H1 (cell line): ENCODE results near the gene YBX2. TPM values are rescaled to one million over a fixed set of nuclear protein-coding genes. Genes with fewer than 3 reads are reported as not detected.

Experiments used
- CTCF ChIA-PET: fragments of 300-600 bp; sonication (Branson Sonifier 250); formaldehyde crosslinking; loops from one replicate; lab custom pipeline; 2021; ENCODE audit not compliant: partially characterized antibody; lab: Charles Lee
- POLR2A ChIA-PET: fragments of 300-600 bp; sonication (Branson Sonifier 250); formaldehyde crosslinking; loops from one replicate; lab custom pipeline; 2021; ENCODE audit warnings: inconsistent platforms; ENCODE audit not compliant: partially characterized antibody; lab: Charles Lee
- DNase-seq, 2 experiments: peaks; one replicate each; pipeline versions ENCODE4 v3.0.0 to v3.0.0-alpha.2; 2010 to 2022; ENCODE audit warnings: low spot score in 2 of 2, low read depth in 1 of 2, mixed read lengths in 1 of 2
- FAIRE-seq: peaks from 2 replicates; lab custom pipeline; 2011; peaks lifted over from hg19 to GRCh38; lab: Jason Lieb, UNC
- H2AFZ ChIP-seq: 2 replicates; pipeline ENCODE4 v1.8.1; 2012; ENCODE audit warnings: low read length, inconsistent platforms
- H2AK5ac ChIP-seq: 2 replicates; pipeline ENCODE4 v1.6.1; 2013; ENCODE audit warnings: low read depth, low read length
- H2BK120ac ChIP-seq: replicated peaks from 2 replicates; pipeline ENCODE3; 2013; ENCODE audit warnings: low read depth, low read length, inconsistent platforms
- H2BK12ac ChIP-seq: 2 replicates; pipeline ENCODE4 v1.6.1; 2013; ENCODE audit warnings: low read depth, low read length
- H2BK15ac ChIP-seq: 2 replicates; pipeline ENCODE4 v1.6.1; 2013; ENCODE audit warnings: low read length
- H2BK20ac ChIP-seq: 2 replicates; pipeline ENCODE4 v1.6.1; 2013; ENCODE audit warnings: low read length
- H2BK5ac ChIP-seq: 2 replicates; pipeline ENCODE4 v1.6.1; 2013; ENCODE audit warnings: low read depth, low read length
- H3K14ac ChIP-seq: 2 replicates; pipeline ENCODE4 v1.6.1; 2013; ENCODE audit warnings: inconsistent platforms; ENCODE audit not compliant: insufficient read length
- H3K18ac ChIP-seq: 2 replicates; pipeline ENCODE4 v1.6.1; 2013; ENCODE audit warnings: low read length; ENCODE audit errors: extremely low read depth
- H3K23ac ChIP-seq: 2 replicates; pipeline ENCODE4 v1.6.1; 2013; ENCODE audit warnings: inconsistent platforms; ENCODE audit not compliant: insufficient read length
- H3K23me2 ChIP-seq: 2 replicates; pipeline ENCODE4 v1.6.1; 2013; ENCODE audit warnings: low read depth, low read length
- H3K27ac ChIP-seq: 2 replicates; pipeline ENCODE4 v1.6.1; 2011; ENCODE audit warnings: low read depth, low read length, inconsistent platforms
- H3K27me3 ChIP-seq, 4 experiments: replicated peaks in 1 of 4; 1 replicate in 1 of 4; 2 replicates in 3 of 4; pipeline versions ENCODE4 v1.6.1 to v1.8.1; 2011 to 2013; ENCODE audit warnings: low read length in 3 of 4, mild to moderate bottlenecking in 3 of 4, inconsistent platforms in 2 of 4, mixed read lengths in 2 of 4, moderate library complexity in 1 of 4; ENCODE audit not compliant: control insufficient read depth in 3 of 4, insufficient read depth in 3 of 4; ENCODE audit errors: extremely low read depth in 1 of 4
- H3K36me3 ChIP-seq, 4 experiments: 2 replicates each; pipeline versions ENCODE4 v1.6.1 to v1.8.1; 2011 to 2013; ENCODE audit warnings: mild to moderate bottlenecking in 4 of 4, low read length in 3 of 4, moderate library complexity in 2 of 4, control low read depth in 1 of 4, inconsistent platforms in 1 of 4; ENCODE audit not compliant: insufficient read depth in 4 of 4, control insufficient read depth in 2 of 4
- H3K4ac ChIP-seq: replicated peaks from 2 replicates; pipeline ENCODE3; 2013; ENCODE audit warnings: low read length, low read depth, mixed read lengths, inconsistent platforms; ENCODE audit not compliant: insufficient read length
- H3K4me1 ChIP-seq, 4 experiments: replicated peaks in 1 of 4; 1 replicate in 1 of 4; 2 replicates in 3 of 4; pipeline versions ENCODE4 v1.6.1 to v1.8.1; 2011 to 2013; ENCODE audit warnings: low read length in 3 of 4, inconsistent platforms in 2 of 4, mixed read lengths in 1 of 4; ENCODE audit not compliant: insufficient read depth in 4 of 4, control insufficient read depth in 3 of 4
- H3K4me2 ChIP-seq, 2 experiments: 2 replicates each; pipeline versions ENCODE4 v1.6.1 to v1.8.1; 2011 to 2013; ENCODE audit warnings: low read depth in 2 of 2, low read length in 2 of 2, control low read depth in 1 of 2, inconsistent platforms in 1 of 2, mild to moderate bottlenecking in 1 of 2; ENCODE audit not compliant: insufficient read depth in 1 of 2
- H3K4me3 ChIP-seq, 4 experiments: fragments of 200-600, 300-600 bp in 1 of 4; sonication (generic), shearing (Covaris generic), sonication (Bioruptor Twin) in 1 of 4; 2 replicates each; pipeline versions ENCODE4 v1.5.1 to v1.8.1; 2011 to 2016; ENCODE audit warnings: low read length in 4 of 4, low read depth in 3 of 4, control low read depth in 2 of 4, inconsistent platforms in 2 of 4, mild to moderate bottlenecking in 2 of 4, mixed read lengths in 1 of 4, moderate library complexity in 1 of 4; ENCODE audit not compliant: insufficient read depth in 2 of 4; ENCODE audit errors: extremely low read depth in 1 of 4
- H3K56ac ChIP-seq: replicated peaks from 2 replicates; pipeline ENCODE3; 2013; ENCODE audit warnings: low read depth, mild to moderate bottlenecking, mixed read lengths, low read length, inconsistent platforms; ENCODE audit not compliant: insufficient read length
- H3K79me1 ChIP-seq: 2 replicates; pipeline ENCODE4 v1.6.1; 2013; ENCODE audit warnings: low read depth, low read length, control low read depth
- H3K79me2 ChIP-seq, 2 experiments: 2 replicates each; pipeline versions ENCODE4 v1.6.1 to v1.8.1; 2012 to 2013; ENCODE audit warnings: low read length in 2 of 2, mild to moderate bottlenecking in 2 of 2, inconsistent platforms in 1 of 2; ENCODE audit not compliant: insufficient read depth in 2 of 2, control insufficient read depth in 1 of 2
- H3K9ac ChIP-seq, 4 experiments: replicated peaks in 1 of 4; 1 replicate in 1 of 4; 2 replicates in 3 of 4; pipeline versions ENCODE4 v1.6.1 to v1.8.1; 2011 to 2013; ENCODE audit warnings: low read depth in 3 of 4, low read length in 3 of 4, control low read depth in 2 of 4, mild to moderate bottlenecking in 2 of 4, moderate library complexity in 2 of 4, inconsistent platforms in 1 of 4; ENCODE audit errors: extremely low read depth in 1 of 4
- H3K9me3 ChIP-seq, 2 experiments: 2 replicates each; pipeline versions ENCODE4 v1.6.1 to v1.8.1; 2012 to 2013; ENCODE audit warnings: mild to moderate bottlenecking in 2 of 2, moderate library complexity in 2 of 2, control low read depth in 1 of 2, inconsistent platforms in 1 of 2, low read depth in 1 of 2, low read length in 1 of 2, mixed read lengths in 1 of 2; ENCODE audit not compliant: insufficient read depth in 2 of 2
- H4K20me1 ChIP-seq, 2 experiments: replicated peaks in 1 of 2; 2 replicates each; pipeline versions ENCODE3 to v1.8.1; 2011 to 2013; ENCODE audit warnings: inconsistent platforms in 2 of 2, low read length in 2 of 2, mild to moderate bottlenecking in 1 of 2; ENCODE audit not compliant: insufficient read depth in 2 of 2, control insufficient read depth in 1 of 2
- H4K5ac ChIP-seq: 2 replicates; pipeline ENCODE4 v1.6.1; 2013; ENCODE audit warnings: low read length, low read depth, mixed read lengths, inconsistent platforms; ENCODE audit not compliant: insufficient read length
- H4K8ac ChIP-seq: 2 replicates; pipeline ENCODE4 v1.8.0; 2013; ENCODE audit warnings: mild to moderate bottlenecking, moderate library complexity, low read length, inconsistent platforms; ENCODE audit not compliant: insufficient read depth; ENCODE audit errors: extremely low read depth
- H4K91ac ChIP-seq: replicated peaks from 2 replicates; pipeline ENCODE3; 2013; ENCODE audit warnings: low read length, mixed read lengths, inconsistent platforms; ENCODE audit not compliant: insufficient read length
- CEBPB ChIP-seq: IDR thresholded peaks from 2 replicates; pipeline ENCODE4 v1.6.1; 2012; ENCODE audit warnings: low read depth, low read length
- CTBP2 ChIP-seq: IDR thresholded peaks from 2 replicates; pipeline ENCODE4 v1.7.0; 2011; ENCODE audit warnings: borderline replicate concordance, mild to moderate bottlenecking, moderate library complexity, mixed read lengths, low read length; ENCODE audit not compliant: insufficient read depth, insufficient read length
- GTF2F1 ChIP-seq: IDR thresholded peaks from 2 replicates; pipeline ENCODE4 v1.6.1; 2012; ENCODE audit warnings: low read depth, low read length, improper control_type of control experiment, borderline replicate concordance
- HDAC2 ChIP-seq, 2 experiments: fragments of 300-600 bp in 1 of 2; sonication (generic) in 1 of 2; IDR thresholded peaks; 2 replicates each; pipeline ENCODE4 v1.6.1; 2011 to 2012; ENCODE audit warnings: low read depth in 2 of 2, low read length in 2 of 2, mild to moderate bottlenecking in 2 of 2, moderate library complexity in 2 of 2, borderline replicate concordance in 1 of 2, inconsistent platforms in 1 of 2
- WGBS, 2 experiments: shearing (Covaris generic) in 1 of 2; methylation state at CpG; one replicate each; pipeline versions ENCODE4 v1.1.6 to v1.1.7; 2013 to 2015; ENCODE audit warnings: low lambda C conversion rate in 2 of 2, mixed read lengths in 2 of 2, inconsistent platforms in 1 of 2, low coverage in 1 of 2, missing lambda C conversion rate in 1 of 2; ENCODE audit not compliant: insufficient replicate concordance in 2 of 2, insufficient coverage in 1 of 2, insufficient read length in 1 of 2; ENCODE audit errors: extremely low coverage in 1 of 2, missing lambda C conversion rate in 1 of 2; 5-methylcytosine and 5-hydroxymethylcytosine counted together
- polyA plus RNA-seq, 7 experiments: library from polyadenylated mRNA; depleted of rRNA in 3 of 7; stranded (reverse) in 5 of 7; unstranded in 2 of 7; fragments of >200 nt in 5 of 7; fragments of 200-250 nt in 2 of 7; gene quantifications; 1 replicate in 5 of 7; 2 replicates in 1 of 7; 4 replicates in 1 of 7; pipeline versions ENCODE4 v1.2.1 to v1.2.3, GENCODE V29; 2011 to 2013; ENCODE audit warnings: missing spikeins in 2 of 7, mixed read lengths in 2 of 7
- total RNA-seq: library from RNA; stranded (reverse); fragmentation: NEBNext Ultra II Directional; extraction: Animal tissue kit (Norgen Biotek cat#: 25700); gene quantifications from 2 replicates; pipeline ENCODE4 v1.2.1, GENCODE V29; 2021

YBX2 gene
- total and polyA plus RNA-seq, 2 of the 8 experiments (the other 6 are each of a cell fraction or from before 2014, with no cell fraction given): 19.2 to 30.5 TPM

DNA sequence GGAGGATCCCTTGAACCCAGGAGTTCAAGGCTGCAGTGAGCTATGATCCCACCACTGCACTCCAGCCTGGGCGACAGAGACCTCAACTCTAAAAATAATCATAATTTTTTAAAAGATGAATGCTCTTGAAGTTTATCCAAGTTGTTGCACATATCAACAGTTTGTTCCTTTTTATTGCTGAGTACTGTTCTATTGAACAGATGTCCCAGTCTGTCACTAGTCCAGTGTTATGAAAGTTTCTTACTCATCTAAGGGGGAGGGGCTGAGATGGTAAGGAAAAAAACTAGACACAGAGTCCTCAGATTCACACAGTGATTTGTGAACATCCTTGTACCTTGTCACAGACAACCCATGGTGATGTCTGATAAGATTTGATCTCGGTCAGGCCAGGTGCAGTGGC, 45.7 kb upstream of the YBX2 start:
- no peak for DNase-seq
- Histone ChIP-seq H3K79me1 (no peaks in the 10 kb centered on the region), H3K14ac (no peak overlapping the region), H3K36me3 (no peaks in the 10 kb centered on the region; a peak in 1 of 8 replicates), H2BK20ac (no peak overlapping the region), H2BK12ac (no peak overlapping the region), H3K79me2 (no peaks in the 10 kb centered on the region), H3K27me3 (no peaks in the 10 kb centered on the region), H4K20me1 (no peaks in the 10 kb centered on the region), H4K5ac (no peak overlapping the region), H2BK15ac (no peak overlapping the region), H3K4me1 (peaks cover 3 to 13% (median 11%) of the 10 kb centered on the region in 4 experiments), H3K23me2 (no peaks in the 10 kb centered on the region; the same call in 1 of the 2 replicates), H3K9me3 (no peaks in the 10 kb centered on the region), H3K4ac (no peak overlapping the region), H3K4me3 (no peak overlapping the region), H4K91ac (no peak overlapping the region), H2BK5ac (no peak overlapping the region), H3K27ac (no peak overlapping the region), H2BK120ac (no peak overlapping the region), H3K9ac (no peak overlapping the region), H3K18ac (no peak overlapping the region), H2AK5ac (no peak overlapping the region), H4K8ac (no peak overlapping the region), H3K23ac (no peak overlapping the region), H3K56ac (no peak overlapping the region), H3K4me2 (no peak overlapping the region), H2AFZ (no peak overlapping the region)
- WGBS, 2 experiments: 97% methylated on average over 2 of the region's 2 CpGs; no CpG with 5 or more reads in 1 of the 2 experiments
- ChIA-PET POLR2A (interaction anchor here (1.5 to 6.9 kb wide), 3 partner anchors 13 to 31 kb away, joined by 7 to 93 read pairs (median 40); partner anchors contain the start of genes GPS2 and NEURL4), CTCF (interaction anchor here (1.8 to 14.1 kb wide), 2 partner anchors 9 to 13 kb away, joined by 5 to 167 read pairs; partner anchors contain the start of gene NEURL4)
- no peak for FAIRE-seq
- TF ChIP-seq GTF2F1: no peak
- no peak for TF ChIP-seq HDAC2 (IDR thresholded peaks at IDR 0.05; ENCODE audit: borderline replicate concordance in 1 of 2, low read depth in 2 of 2, low read length in 2 of 2)
- no peak for TF ChIP-seq CTBP2
- no peak for TF ChIP-seq CEBPB
